Transverse colon (tissue), 4 donors: ENCODE results near the gene ALG9. TPM values are rescaled to one million over a fixed set of nuclear protein-coding genes. Genes with fewer than 3 reads are reported as not detected.

Experiments
- DNase-seq: peaks from one replicate; pipeline ENCODE4 v3.0.0-alpha.2; 2019
- H3K27ac ChIP-seq, 4 donors: fragments of 200-600 bp; sonication (generic); 2 replicates each; pipeline ENCODE4 v1.5.1; 2016 to 2018; ENCODE audit warnings: inconsistent platforms in 4 of 4
- H3K27me3 ChIP-seq: fragments of 200-600 bp; sonication (generic); 2 replicates; pipeline ENCODE4 v1.5.1; 2017; ENCODE audit warnings: inconsistent platforms
- H3K36me3 ChIP-seq, 4 donors: fragments of 200-600 bp; sonication (generic); 2 replicates each; pipeline ENCODE4 v1.5.1; 2017 to 2019; ENCODE audit warnings: inconsistent platforms in 4 of 4
- H3K4me1 ChIP-seq, 4 donors: fragments of 200-600 bp; sonication (generic); 2 replicates each; pipeline ENCODE4 v1.5.1; 2017 to 2020; ENCODE audit warnings: inconsistent platforms in 4 of 4
- H3K4me3 ChIP-seq, 4 donors: fragments of 200-600 bp; sonication (generic); 1 replicate in 1 of 4; 2 replicates in 3 of 4; pipeline versions ENCODE4 v1.5.1 to v1.6.1; 2017 to 2019; ENCODE audit warnings: inconsistent platforms in 4 of 4
- H3K9me3 ChIP-seq, 2 donors: fragments of 200-600 bp; sonication (generic); 2 replicates each; pipeline ENCODE4 v1.5.1; 2017 to 2019; ENCODE audit warnings: inconsistent platforms in 2 of 2
- EP300 ChIP-seq: sonication (generic); formaldehyde crosslinking; IDR thresholded peaks from one replicate; pipeline ENCODE4 v1.6.1; 2017; ENCODE audit warnings: antibody characterized with exemption, low read depth
- POLR2A ChIP-seq: fragments of 450-650 bp; IDR thresholded peaks from one replicate; pipeline ENCODE4 v1.6.1; 2016; ENCODE audit warnings: antibody characterized with exemption, mild to moderate bottlenecking, moderate library complexity
- POLR2AphosphoS5 ChIP-seq, 3 donors: sonication (generic); formaldehyde crosslinking; IDR thresholded peaks; one replicate each; pipeline ENCODE4 v1.6.1; 2016; ENCODE audit warnings: antibody characterized with exemption in 3 of 3
- WGBS, 2 donors: methylation state at CpG; one replicate each; pipeline ENCODE4 v1.1.5; 2018; ENCODE audit warnings: low coverage in 1 of 2; 5-methylcytosine and 5-hydroxymethylcytosine counted together
- in situ Hi-C, 4 donors: fragments of 200-750 bp; cut with MboI; loops; one replicate each; pipeline versions ENCODE4 v1.15.0 to v1.15.1; 2017; ENCODE audit warnings: low sequenced_read_pairs in 3 of 4, low pct_ligation_motif_present in 1 of 4, low pct_unique_long_range_greater_than_20kb in 1 of 4
- intact Hi-C: fragments of 100-400 bp; cut with DNase I; formaldehyde crosslinking; loops from one replicate; pipeline ENCODE4 v1.15.1; 2023; ENCODE audit warnings: low total_unique reads
- total RNA-seq, 4 donors: library from RNA; depleted of rRNA; stranded (reverse); fragments of >200 nt; gene quantifications; one replicate each; pipeline ENCODE4 v1.1.0, GENCODE V29; 2016
- TF ChIP-seq, protein P1 (sequence below), 5 experiments: fragments of 200-600 bp in 3 of 5; fragments of 450-650 bp in 2 of 5; sonication (generic) in 3 of 5; IDR thresholded peaks; 1 replicate in 2 of 5; 2 replicates in 3 of 5; pipeline ENCODE4 v1.5.1; 2016 to 2017; ENCODE audit warnings: antibody characterized with exemption in 5 of 5, inconsistent platforms in 3 of 5, mild to moderate bottlenecking in 2 of 5, moderate library complexity in 1 of 5

ALG9 gene
- total RNA-seq, 4 donors from 2014 or later, result 18.4 to 51.1 (median 35.0) TPM

DNA sequence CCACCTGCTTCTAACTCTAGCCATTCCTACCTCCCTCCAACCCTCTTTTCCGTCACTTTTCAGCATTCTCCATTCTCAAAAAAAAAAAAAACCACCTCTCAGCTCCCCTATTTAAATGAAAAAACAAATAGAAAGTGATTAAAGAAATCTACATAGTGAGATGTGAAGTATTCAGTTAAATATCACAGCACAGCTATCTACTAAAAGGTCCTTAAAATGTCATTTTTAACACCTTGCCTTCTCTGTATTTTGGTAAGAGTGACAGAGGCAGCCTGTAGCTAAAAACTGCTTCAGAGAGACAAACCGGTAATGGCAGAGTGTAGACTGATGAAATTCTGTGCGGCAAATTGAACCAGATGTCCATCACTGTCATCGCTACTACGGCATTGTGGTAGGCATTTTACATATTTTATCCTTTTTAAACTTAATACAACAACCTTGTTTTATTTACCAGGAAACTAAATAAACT is 346 bp upstream of the ALG9 start:
- TF ChIP-seq POLR2A (no peak), EP300 (no peak), POLR2AphosphoS5 (IDR thresholded peaks at IDR 0.05) (no peak)
- TF ChIP-seq, protein P1, sequence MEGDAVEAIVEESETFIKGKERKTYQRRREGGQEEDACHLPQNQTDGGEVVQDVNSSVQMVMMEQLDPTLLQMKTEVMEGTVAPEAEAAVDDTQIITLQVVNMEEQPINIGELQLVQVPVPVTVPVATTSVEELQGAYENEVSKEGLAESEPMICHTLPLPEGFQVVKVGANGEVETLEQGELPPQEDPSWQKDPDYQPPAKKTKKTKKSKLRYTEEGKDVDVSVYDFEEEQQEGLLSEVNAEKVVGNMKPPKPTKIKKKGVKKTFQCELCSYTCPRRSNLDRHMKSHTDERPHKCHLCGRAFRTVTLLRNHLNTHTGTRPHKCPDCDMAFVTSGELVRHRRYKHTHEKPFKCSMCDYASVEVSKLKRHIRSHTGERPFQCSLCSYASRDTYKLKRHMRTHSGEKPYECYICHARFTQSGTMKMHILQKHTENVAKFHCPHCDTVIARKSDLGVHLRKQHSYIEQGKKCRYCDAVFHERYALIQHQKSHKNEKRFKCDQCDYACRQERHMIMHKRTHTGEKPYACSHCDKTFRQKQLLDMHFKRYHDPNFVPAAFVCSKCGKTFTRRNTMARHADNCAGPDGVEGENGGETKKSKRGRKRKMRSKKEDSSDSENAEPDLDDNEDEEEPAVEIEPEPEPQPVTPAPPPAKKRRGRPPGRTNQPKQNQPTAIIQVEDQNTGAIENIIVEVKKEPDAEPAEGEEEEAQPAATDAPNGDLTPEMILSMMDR (IDR thresholded peaks at IDR 0.05), result no peak
- no peaks in the 10 kb centered on the region for H3K27me3 ChIP-seq
- in situ Hi-C loops, result loop anchor here in 2 of 4 donors (10.0 kb wide), 3 partner anchors 53 to 213 kb away; partner anchors contain the start of genes SDHD (in 1 of the 2) and TIMM8B (in 1 of the 2)
- H3K4me3 ChIP-seq, result peak overlapping the region; percentile 85 to 96 (median 94)
- no peak for DNase-seq
- H3K9me3 ChIP-seq, result no peaks in the 10 kb centered on the region
- 51 to 52% methylated on average over 5 of the region's 5 CpGs for WGBS, 2 donors
- H3K4me1 ChIP-seq, result peaks cover 0 to 14% (median 11%) of the 10 kb centered on the region in 4 donors
- H3K27ac ChIP-seq, result peak overlapping the region; percentile 89 to 96 (median 94)
- intact Hi-C loops, result no loop called here
- peaks cover 0 to 13% (median 4%) of the 10 kb centered on the region in 4 donors for H3K36me3 ChIP-seq

GRCh38 chr11:111870522-111870885 is 877 bp downstream of the ALG9 start:
- intact Hi-C loops, result no loop called here
- no peak for DNase-seq
- Histone ChIP-seq H3K36me3 (peaks cover 0 to 22% (median 8%) of the 10 kb centered on the region in 4 donors), H3K4me1 (peaks cover 0 to 14% (median 11%) of the 10 kb centered on the region in 4 donors), H3K9me3 (no peaks in the 10 kb centered on the region), H3K27ac (peak overlapping the region; percentile 89 to 96 (median 94)), H3K4me3 (peak overlapping the region; percentile 85 to 96 (median 94)), H3K27me3 (no peaks in the 10 kb centered on the region)
- TF ChIP-seq POLR2AphosphoS5 (IDR thresholded peaks at IDR 0.05) (no peak), EP300 (no peak), POLR2A (no peak)
- TF ChIP-seq, protein P1 (IDR thresholded peaks at IDR 0.05), result no peak
- in situ Hi-C loops, result loop anchor here in 2 of 4 donors (10.0 kb wide), 3 partner anchors 54 to 214 kb away; partner anchors contain the start of genes SDHD (in 1 of the 2) and TIMM8B (in 1 of the 2)

DNA sequence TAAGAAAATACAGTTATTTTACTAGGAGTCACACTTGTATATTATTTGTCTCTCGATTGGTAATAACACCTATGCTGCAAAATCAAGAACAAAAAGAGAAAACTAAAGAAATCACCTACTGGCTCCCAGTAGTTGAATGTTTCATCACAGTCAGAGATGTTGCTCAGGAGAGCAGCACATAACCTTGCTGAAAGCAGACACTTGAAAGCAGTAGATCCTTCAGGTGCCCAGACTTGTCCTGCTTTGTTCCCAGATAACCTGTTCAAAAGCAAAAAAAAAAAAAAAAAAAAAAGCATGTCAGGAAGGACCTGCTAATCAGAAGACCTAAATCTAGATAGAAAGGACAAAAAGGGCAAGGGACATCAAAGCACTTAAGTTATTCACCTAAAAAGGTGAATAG is 1.3 kb downstream of the ALG9 start:
- H3K27ac ChIP-seq, result peak overlapping the region; percentile 89 to 96 (median 94)
- intact Hi-C loops, result no loop called here
- in situ Hi-C loops, result loop anchor here in 2 of 4 donors (10.0 kb wide), 3 partner anchors 55 to 215 kb away; partner anchors contain the start of genes SDHD (in 1 of the 2) and TIMM8B (in 1 of the 2)

GRCh38 chr11:111860257-111860656 is 11.1 kb downstream of the ALG9 start:
- H3K4me1 ChIP-seq, result no peaks in the 10 kb centered on the region
- intact Hi-C loops, result no loop called here
- no peak for DNase-seq
- 72 to 78% methylated on average over 3 of the region's 3 CpGs for WGBS, 2 donors
- H3K36me3 ChIP-seq, result peaks cover 0 to 47% (median 11%) of the 10 kb centered on the region in 4 donors
- H3K4me3 ChIP-seq, result no peak overlapping the region
- H3K9me3 ChIP-seq, result no peaks in the 10 kb centered on the region
- in situ Hi-C loops, result no loop called here
- no peak overlapping the region for H3K27ac ChIP-seq
- TF ChIP-seq EP300 (no peak), POLR2AphosphoS5 (IDR thresholded peaks at IDR 0.05) (no peak), POLR2A (no peak)
- TF ChIP-seq, protein P1 (IDR thresholded peaks at IDR 0.05), result no peak
- H3K27me3 ChIP-seq, result no peaks in the 10 kb centered on the region

More for the DNA sequence above, 1.3 kb downstream of the ALG9 start:
- no peaks in the 10 kb centered on the region for H3K9me3 ChIP-seq
- WGBS, 2 donors, result 94 to 100% methylated on average over 1 of the region's 1 CpG
- H3K4me1 ChIP-seq, result peaks cover 0 to 14% (median 11%) of the 10 kb centered on the region in 4 donors
- peaks cover 0 to 25% (median 8%) of the 10 kb centered on the region in 4 donors for H3K36me3 ChIP-seq
- no peaks in the 10 kb centered on the region for H3K27me3 ChIP-seq
- TF ChIP-seq POLR2AphosphoS5 (IDR thresholded peaks at IDR 0.05) (no peak), EP300 (no peak), POLR2A (no peak)
- TF ChIP-seq, protein P1 (IDR thresholded peaks at IDR 0.05), result no peak
- peak overlapping the region in 1 of 4 donors; percentile 85 for H3K4me3 ChIP-seq
- DNase-seq, result no peak
